ENCODE results near the gene KRT74. TPM values are rescaled to one million over a fixed set of nuclear protein-coding genes. Genes with fewer than 3 reads are reported as not detected.

The KRT74 gene
- not detected for total RNA-seq

- ChIA-PET POLR2A (interaction anchor here (1.1 kb wide), 1 partner anchor 49 kb away, joined by 3 read pairs; no protein-coding TSS in a partner anchor), CTCF (interaction anchor here (1.2 to 17.8 kb wide), 3 partner anchors 8 to 303 kb away, joined by 4 to 325 read pairs (median 7); no protein-coding TSS in a partner anchor)
- Mint-ChIP-seq H3K4me3 (no peak within 1 kb of the TSS), H3K27ac (no peak within 1 kb of the TSS), H3K36me3 (ENCODE audit: low read depth) (no peaks in the 10 kb centered on the region), H3K4me1 (ENCODE audit: low read depth) (no peaks in the 10 kb centered on the region), H3K27me3 (peaks cover 8% of the 10 kb centered on the region), H3K9me3 (no peaks in the 10 kb centered on the region)
- DNase-seq = no peak
- TF ChIP-seq CTCF (IDR thresholded peaks at IDR 0.05) = no peak
- ATAC-seq = no peak
- intact Hi-C loops (cut with micrococcal nuclease) = no loop called here
Measured at GRCh38 chr12:52573743-52574142, at the start of gene KRT74. KRT74 (minus strand) TSS chr12:52573843; CDS start chr12:52573777, 66 bp downstream.

DNA sequence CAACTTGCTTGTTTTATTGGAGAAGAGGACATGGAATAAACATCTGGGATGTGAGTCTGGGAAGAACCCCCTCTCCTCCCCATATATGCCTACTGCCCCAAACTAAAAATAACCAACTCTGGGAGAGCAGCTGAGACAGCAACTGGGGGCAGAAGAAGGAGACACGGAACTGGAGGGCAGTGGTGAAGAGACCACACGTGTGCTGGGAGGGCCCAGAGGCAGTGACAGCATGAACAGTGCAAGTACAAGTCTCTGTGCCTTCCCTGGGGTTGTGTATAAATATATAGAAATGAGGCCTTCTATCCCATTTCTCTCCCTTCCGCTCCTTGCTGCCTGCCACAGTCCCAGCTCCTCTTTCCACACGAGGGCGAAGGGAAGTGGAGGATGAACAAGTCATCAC lies 48.7 kb upstream of the KRT74 start:
- intact Hi-C loops (cut with micrococcal nuclease) = no loop called here
- no peak for TF ChIP-seq CTCF (IDR thresholded peaks at IDR 0.05)
- Mint-ChIP-seq H3K4me1 (ENCODE audit: low read depth) (peaks cover 25% of the 10 kb centered on the region), H3K4me3 (no peak overlapping the region), H3K36me3 (ENCODE audit: low read depth) (peaks cover 3% of the 10 kb centered on the region), H3K27me3 (no peaks in the 10 kb centered on the region), H3K9me3 (peaks cover 6% of the 10 kb centered on the region), H3K27ac (no peak overlapping the region)
- CTCF ChIA-PET = no interaction called here
- ATAC-seq = no peak
- no peak for DNase-seq
- POLR2A ChIA-PET = interaction anchor here (0.7 kb wide), 1 partner anchor 186 kb away, joined by 3 read pairs; no protein-coding TSS in a partner anchor

GRCh38 chr12:52618866-52619265 lies 45.2 kb upstream of the KRT74 start:
- H3K27ac Mint-ChIP-seq = no peak overlapping the region
- no peak overlapping the region for H3K4me3 Mint-ChIP-seq
- ChIA-PET POLR2A (interaction anchor here (0.6 kb wide), 1 partner anchor 131 kb away, joined by 3 read pairs; no protein-coding TSS in a partner anchor), CTCF (interaction anchor here (0.8 kb wide), 1 partner anchor 261 kb away, joined by 4 read pairs; no protein-coding TSS in a partner anchor)
- intact Hi-C loops (cut with micrococcal nuclease) = no loop called here
- H3K4me1 Mint-ChIP-seq (ENCODE audit: low read depth) = peaks cover 44% of the 10 kb centered on the region
- peaks cover 3% of the 10 kb centered on the region for H3K36me3 Mint-ChIP-seq (ENCODE audit: low read depth)
- TF ChIP-seq CTCF (IDR thresholded peaks at IDR 0.05) = no peak
- peaks cover 6% of the 10 kb centered on the region for H3K9me3 Mint-ChIP-seq
- no peak for ATAC-seq
- no peak for DNase-seq
- no peaks in the 10 kb centered on the region for H3K27me3 Mint-ChIP-seq

DNA sequence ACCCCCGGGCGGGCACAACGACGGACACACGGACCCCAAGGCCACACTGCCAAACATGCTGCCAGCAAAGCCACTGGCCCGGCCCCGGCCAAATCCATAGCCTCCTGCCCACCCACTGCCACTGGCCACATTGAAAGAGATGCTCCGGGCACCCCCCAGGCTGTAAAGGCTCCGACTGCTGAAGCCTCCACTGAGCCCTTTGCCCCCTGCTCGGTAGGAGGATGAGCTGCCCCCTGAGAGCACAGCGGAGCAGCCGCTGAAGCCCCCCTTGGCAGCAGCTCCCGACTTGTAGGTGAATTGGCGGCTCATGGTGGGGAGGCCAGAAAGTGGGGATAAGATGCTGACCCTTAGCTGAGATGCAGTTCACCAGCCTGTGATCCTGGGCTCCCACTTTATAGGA lies 44.6 kb upstream of the KRT74 start, which contains the start of gene KRT73:
TSS of gene KRT73 (minus strand) at position 344 of the 400 bp plus-strand sequence. CDS start at position 309, 35 bp downstream.
- Mint-ChIP-seq H3K27ac (no peak within 1 kb of the TSS), H3K36me3 (ENCODE audit: low read depth) (peaks cover 3% of the 10 kb centered on the region), H3K4me1 (ENCODE audit: low read depth) (peaks cover 50% of the 10 kb centered on the region), H3K4me3 (no peak within 1 kb of the TSS), H3K27me3 (no peaks in the 10 kb centered on the region), H3K9me3 (peaks cover 5% of the 10 kb centered on the region)
- ChIA-PET POLR2A (interaction anchor here (0.6 kb wide), 1 partner anchor 130 kb away, joined by 3 read pairs; no protein-coding TSS in a partner anchor), CTCF (interaction anchor here (1.0 to 1.8 kb wide), 2 partner anchors 8 to 16 kb away, joined by 3 to 5 read pairs; no protein-coding TSS in a partner anchor)
- intact Hi-C loops (cut with micrococcal nuclease) = no loop called here
- no peak for ATAC-seq
- no peak for DNase-seq
- no peak for TF ChIP-seq CTCF (IDR thresholded peaks at IDR 0.05)

- Mint-ChIP-seq H3K4me3 (no peak overlapping the region), H3K9me3 (no peaks in the 10 kb centered on the region), H3K27me3 (no peaks in the 10 kb centered on the region), H3K27ac (no peak overlapping the region), H3K4me1 (ENCODE audit: low read depth) (peaks cover 58% of the 10 kb centered on the region), H3K36me3 (ENCODE audit: low read depth) (no peaks in the 10 kb centered on the region)
- DNase-seq = no peak
- ChIA-PET CTCF (interaction anchor here (1.0 to 1.8 kb wide), 3 partner anchors 9 to 35 kb away, joined by 3 to 5 read pairs (median 3); no protein-coding TSS in a partner anchor), POLR2A (interaction anchor here (1.3 kb wide), 1 partner anchor 9 kb away, joined by 4 read pairs; no protein-coding TSS in a partner anchor)
- TF ChIP-seq CTCF (IDR thresholded peaks at IDR 0.05) = no peak
- intact Hi-C loops (cut with micrococcal nuclease) = no loop called here
- ATAC-seq = no peak
Measured at GRCh38 chr12:52617403-52617785, 43.8 kb upstream of the KRT74 start.

Measured in activated CD8-positive, alpha-beta T cell treated with anti-CD3 and anti-CD28 coated beads for 36 hours (primary cell).